Uterus (tissue), 2 donors: ENCODE results near the gene LRRC4B.

Experiments
- CTCF ChIP-seq, 4 experiments: fragments of 200-600 bp in 2 of 4; fragments of 450-650 bp in 2 of 4; sonication (generic) in 2 of 4; IDR thresholded peaks; one replicate each; pipeline ENCODE4 v1.5.1; 2016 to 2019; ENCODE audit warnings: antibody characterized with exemption in 4 of 4, mild to moderate bottlenecking in 2 of 4, moderate library complexity in 1 of 4
- POLR2A ChIP-seq, 2 donors: fragments of 450-650 bp; IDR thresholded peaks; one replicate each; pipeline ENCODE4 v1.6.1; 2016; ENCODE audit warnings: antibody characterized with exemption in 2 of 2, mild to moderate bottlenecking in 1 of 2, moderate library complexity in 1 of 2

- TF ChIP-seq CTCF (IDR thresholded peaks at IDR 0.05) (no peak), POLR2A (IDR thresholded peaks at IDR 0.05) (no peak)
These were observed 92.5 kb downstream of the LRRC4B start for GRCh38 chr19:50475736-50476223.
